Heart left ventricle (tissue), 16 donors: Measurements from ENCODE around the gene C2CD4B. TPM values are rescaled to one million over a fixed set of nuclear protein-coding genes. Genes with fewer than 3 reads are reported as not detected.

Experiments used
- ATAC-seq, 4 donors: fragments of 200-7000 bp; cut with Tn5 transposase; one replicate each; pipeline ENCODE4 v1.9.1; 2020 to 2022; ENCODE audit warnings: moderate library complexity in 4 of 4, mild to moderate bottlenecking in 3 of 4, moderate number of reproducible peaks in 1 of 4
- DNase-seq, 5 donors: peaks; one replicate each; pipeline ENCODE4 v3.0.0-alpha.2; 2020
- H3K27ac ChIP-seq, 12 donors: fragments of 200-600 bp; sonication (generic) in 4 of 12; one replicate each; pipeline versions ENCODE4 v1.5.0 to v1.8.0; 2016 to 2022; ENCODE audit warnings: mild to moderate bottlenecking in 2 of 12
- H3K27me3 ChIP-seq, 9 donors: fragments of 200-600 bp; sonication (generic) in 2 of 9; one replicate each; pipeline versions ENCODE4 v1.5.1 to v1.8.0; 2016 to 2022; ENCODE audit warnings: mild to moderate bottlenecking in 3 of 9
- H3K36me3 ChIP-seq, 9 donors: fragments of 200-600 bp; sonication (generic) in 2 of 9; one replicate each; pipeline versions ENCODE4 v1.5.0 to v1.8.0; 2018 to 2022; ENCODE audit warnings: mild to moderate bottlenecking in 2 of 9
- H3K4me1 ChIP-seq, 12 donors: fragments of 200-600 bp; sonication (generic) in 4 of 12; one replicate each; pipeline versions ENCODE4 v1.5.0 to v1.8.0; 2016 to 2022; ENCODE audit warnings: mild to moderate bottlenecking in 3 of 12
- H3K4me3 ChIP-seq, 12 donors: fragments of 200-600 bp; sonication (generic) in 4 of 12; one replicate each; pipeline versions ENCODE4 v1.5.0 to v1.8.0; 2017 to 2022; ENCODE audit warnings: mild to moderate bottlenecking in 9 of 12, moderate library complexity in 4 of 12
- H3K9me3 ChIP-seq, 12 donors: fragments of 200-600 bp; sonication (generic) in 4 of 12; one replicate each; pipeline versions ENCODE4 v1.5.0 to v1.8.0; 2016 to 2022; ENCODE audit warnings: mild to moderate bottlenecking in 1 of 12
- POLR2A ChIP-seq, 2 donors: fragments of 450-650 bp; IDR thresholded peaks; one replicate each; pipeline ENCODE4 v1.6.1; 2017; ENCODE audit warnings: antibody characterized with exemption in 2 of 2, mild to moderate bottlenecking in 2 of 2, moderate library complexity in 2 of 2
- WGBS, 4 donors: extraction: QIAGEN DNeasy Blood & Tissue Kit in 2 of 4; methylation state at CpG; one replicate each; pipeline versions ENCODE4 v1.1.5 to v1.1.7; 2013 to 2018; 5-methylcytosine and 5-hydroxymethylcytosine counted together
- intact Hi-C, 10 donors: fragments of 100-400 bp; cut with DNase I; formaldehyde crosslinking; loops; one replicate each; pipeline versions ENCODE4 v1.11.1 to v1.14.2; 2022
- polyA plus RNA-seq, 2 donors: library from polyadenylated mRNA; stranded (reverse); fragments of 200-250 nt; gene quantifications; one replicate each; pipeline ENCODE4 v1.2.3, GENCODE V29; 2013
- total RNA-seq, 9 donors: library from RNA; depleted of rRNA in 2 of 9; stranded (reverse); fragments of >200 nt in 2 of 9; fragmentation: NEBNext Ultra II Directional in 3 of 9; extraction: Animal tissue kit (Norgen Biotek cat#: 25700) in 3 of 9; gene quantifications; one replicate each; pipeline versions ENCODE4 v1.1.0 to v1.2.4, GENCODE V29; 2016 to 2023
- TF ChIP-seq, protein P1 (sequence below), 12 donors: fragments of 200-600 bp; sonication (generic) in 4 of 12; IDR thresholded peaks; one replicate each; pipeline versions ENCODE4 v1.5.0 to v1.8.0; 2018 to 2022; ENCODE audit warnings: antibody characterized with exemption in 12 of 12, mild to moderate bottlenecking in 5 of 12
- donor health status: ischemic (EF 13 %, LVEDD 7.1; RV severe dilation, severe dysfunction).
- donor health status: healthy with polysubstance abuse.
- donor health status: DM: no; HTN: yes; CAD: no.
- donor health status: DM: no; HTN: no; CAD: no.
- donor health status: ischemic (EF 25% LVEDD 6.9; RV normal size, moderate dysfunction).
- donor health status: ischemic (EF 25% LVEDD 5.7; RV mildly dilated, moderate dysfunction).
- donor health status: healthy.
- donor health status: DM: yes; HTN: yes; CAD: no.
- donor health status: ischemic (EF 35%, LVEDD 5.7; RV mildly dilated, moderate dysfunction).
- donor health status: nonischemic (EF 11% LVEDD 7.7; RV severe dilation, severe dysfunction).
- donor health status: DM: yes; HTN: yes; CAD: no.
- donor health status: PGD.
- donor health status: ischemic (EF 29% LVEDD 5.4; RV normal size, mild dysfunction).
- donor health status: nonischemic (EF 23%, LVEDD 6.1; RV moderate dilation, normal function).

C2CD4B gene
- total and polyA plus RNA-seq, 11 donors: 0.65 to 8.4 (median 2.0) TPM

DNA sequence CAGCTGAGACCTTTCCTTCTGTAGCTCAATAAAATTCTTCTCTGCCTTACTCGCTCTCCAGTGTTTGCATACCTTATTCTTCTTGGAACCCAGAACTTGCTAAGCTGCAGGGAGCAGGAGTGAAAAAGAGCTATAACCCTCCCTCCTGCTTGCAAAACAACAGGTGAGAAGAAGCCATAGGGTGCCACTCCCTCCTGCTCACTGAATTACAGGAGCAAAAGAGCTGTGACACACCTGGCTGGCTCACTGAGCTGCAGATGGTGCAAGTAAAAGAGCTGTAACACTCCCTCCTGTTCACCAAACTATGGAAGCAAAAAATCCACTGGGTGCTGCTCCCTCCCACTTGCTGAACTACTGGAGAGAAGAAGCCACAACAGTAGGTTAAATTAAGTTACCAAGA is 44.2 kb upstream of the C2CD4B start:
- H3K36me3 ChIP-seq: no peaks in the 10 kb centered on the region
- H3K27ac ChIP-seq: no peak overlapping the region
- WGBS, 4 donors: 93 to 97% (median 96%) methylated on average over 1 of the region's 1 CpG
- no peaks in the 10 kb centered on the region for H3K4me1 ChIP-seq
- ATAC-seq: no peak
- TF ChIP-seq, protein P1, sequence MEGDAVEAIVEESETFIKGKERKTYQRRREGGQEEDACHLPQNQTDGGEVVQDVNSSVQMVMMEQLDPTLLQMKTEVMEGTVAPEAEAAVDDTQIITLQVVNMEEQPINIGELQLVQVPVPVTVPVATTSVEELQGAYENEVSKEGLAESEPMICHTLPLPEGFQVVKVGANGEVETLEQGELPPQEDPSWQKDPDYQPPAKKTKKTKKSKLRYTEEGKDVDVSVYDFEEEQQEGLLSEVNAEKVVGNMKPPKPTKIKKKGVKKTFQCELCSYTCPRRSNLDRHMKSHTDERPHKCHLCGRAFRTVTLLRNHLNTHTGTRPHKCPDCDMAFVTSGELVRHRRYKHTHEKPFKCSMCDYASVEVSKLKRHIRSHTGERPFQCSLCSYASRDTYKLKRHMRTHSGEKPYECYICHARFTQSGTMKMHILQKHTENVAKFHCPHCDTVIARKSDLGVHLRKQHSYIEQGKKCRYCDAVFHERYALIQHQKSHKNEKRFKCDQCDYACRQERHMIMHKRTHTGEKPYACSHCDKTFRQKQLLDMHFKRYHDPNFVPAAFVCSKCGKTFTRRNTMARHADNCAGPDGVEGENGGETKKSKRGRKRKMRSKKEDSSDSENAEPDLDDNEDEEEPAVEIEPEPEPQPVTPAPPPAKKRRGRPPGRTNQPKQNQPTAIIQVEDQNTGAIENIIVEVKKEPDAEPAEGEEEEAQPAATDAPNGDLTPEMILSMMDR (IDR thresholded peaks at IDR 0.05): no peak
- no peak for TF ChIP-seq POLR2A (IDR thresholded peaks at IDR 0.05)
- no peak for DNase-seq
- intact Hi-C loops: no loop called here
- H3K4me3 ChIP-seq: no peak overlapping the region
- peaks cover 0 to 6% (median 0%) of the 10 kb centered on the region in 12 donors for H3K9me3 ChIP-seq
- H3K27me3 ChIP-seq: peaks cover 0 to 4% (median 0%) of the 10 kb centered on the region in 9 donors

DNA sequence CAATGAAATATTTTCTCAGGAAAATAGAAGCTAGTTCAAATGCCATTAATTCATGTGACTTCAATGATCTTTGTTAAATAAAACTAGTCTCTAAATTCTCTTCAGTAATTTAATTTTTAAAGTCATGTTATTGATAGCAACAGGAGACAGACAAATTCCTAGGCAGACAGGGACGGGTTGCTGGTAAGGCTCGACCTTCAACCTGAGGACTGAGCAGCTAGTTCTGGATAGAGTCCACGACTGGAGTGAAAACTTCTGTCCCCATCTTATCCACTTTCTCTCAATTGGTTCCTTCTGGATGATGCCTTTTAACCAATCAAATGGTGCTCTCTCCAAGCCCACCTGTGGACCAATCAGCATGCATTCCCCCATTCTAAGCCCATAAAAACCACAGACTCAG is 43.8 kb upstream of the C2CD4B start:
- H3K36me3 ChIP-seq: no peaks in the 10 kb centered on the region
- H3K27me3 ChIP-seq: peaks cover 0 to 4% (median 0%) of the 10 kb centered on the region in 9 donors
- TF ChIP-seq, protein P1 (IDR thresholded peaks at IDR 0.05): no peak
- no peak for TF ChIP-seq POLR2A (IDR thresholded peaks at IDR 0.05)
- H3K4me3 ChIP-seq: no peak overlapping the region
- 85 to 89% (median 88%) methylated on average over 3 of the region's 3 CpGs for WGBS, 4 donors
- intact Hi-C loops: no loop called here
- H3K27ac ChIP-seq: no peak overlapping the region
- DNase-seq (no peak), ATAC-seq (no peak)
- H3K4me1 ChIP-seq: no peaks in the 10 kb centered on the region
- peaks cover 0 to 6% (median 0%) of the 10 kb centered on the region in 12 donors for H3K9me3 ChIP-seq

DNA sequence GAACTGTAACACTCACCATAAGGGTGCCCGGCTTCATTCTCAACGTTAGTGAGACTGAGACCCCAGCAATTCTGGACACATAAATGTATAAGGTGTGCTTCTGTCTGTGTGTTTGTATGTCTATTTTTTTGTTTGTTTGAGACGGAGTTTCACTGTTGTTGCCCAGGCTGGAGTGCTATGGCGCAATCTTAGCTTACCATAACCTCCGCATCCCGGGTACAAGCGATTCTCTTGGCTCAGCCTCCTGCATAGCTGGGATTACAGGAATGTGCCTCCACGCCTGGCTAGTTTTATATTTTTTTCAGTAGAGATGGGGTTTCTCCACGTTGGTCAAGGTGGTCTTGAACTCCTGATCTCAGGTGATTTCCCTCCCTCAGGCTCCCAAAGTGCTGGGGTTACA is 43.3 kb upstream of the C2CD4B start:
- Histone ChIP-seq H3K4me3 (no peak overlapping the region), H3K27me3 (peaks cover 0 to 4% (median 0%) of the 10 kb centered on the region in 9 donors), H3K36me3 (no peaks in the 10 kb centered on the region), H3K9me3 (peaks cover 0 to 6% (median 0%) of the 10 kb centered on the region in 12 donors), H3K27ac (no peak overlapping the region), H3K4me1 (no peaks in the 10 kb centered on the region)
- 91 to 93% (median 92%) methylated on average over 9 of the region's 9 CpGs for WGBS, 4 donors
- DNase-seq: no peak
- no peak for ATAC-seq
- intact Hi-C loops: no loop called here
- no peak for TF ChIP-seq POLR2A (IDR thresholded peaks at IDR 0.05)
- TF ChIP-seq, protein P1 (IDR thresholded peaks at IDR 0.05): no peak

DNA sequence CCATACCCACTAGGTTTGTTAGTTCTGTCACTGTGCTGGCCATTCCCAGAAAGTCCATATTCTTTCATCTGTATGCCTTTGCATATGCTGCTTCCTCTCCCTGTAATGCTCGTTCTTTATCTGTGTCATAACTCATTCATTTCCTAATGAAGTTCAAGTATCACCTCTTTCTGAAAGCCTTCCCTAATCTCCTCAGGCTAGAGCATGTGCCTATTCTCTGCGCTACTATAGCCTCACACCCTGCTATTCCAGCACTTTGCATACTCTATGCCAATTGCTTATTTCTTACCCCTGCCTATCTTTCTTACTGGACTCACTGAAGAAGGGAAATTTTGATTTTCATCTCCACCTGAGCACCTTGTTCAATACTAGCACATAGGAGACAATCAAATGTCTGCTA is 25.6 kb upstream of the C2CD4B start:
- intact Hi-C loops: no loop called here
- WGBS, 4 donors: 80 to 84% (median 82%) methylated on average over 2 of the region's 2 CpGs
- Histone ChIP-seq H3K4me3 (no peak overlapping the region), H3K36me3 (no peaks in the 10 kb centered on the region), H3K27me3 (peaks cover 0 to 5% (median 0%) of the 10 kb centered on the region in 9 donors), H3K27ac (no peak overlapping the region), H3K4me1 (peaks cover 0 to 9% (median 0%) of the 10 kb centered on the region in 12 donors), H3K9me3 (no peaks in the 10 kb centered on the region)
- DNase-seq: no peak
- ATAC-seq: no peak
- TF ChIP-seq, protein P1 (IDR thresholded peaks at IDR 0.05): no peak
- TF ChIP-seq POLR2A (IDR thresholded peaks at IDR 0.05): no peak
